Measurements from ENCODE around the gene ATF2. TPM values are rescaled to one million over a fixed set of nuclear protein-coding genes. Genes with fewer than 3 reads are reported as not detected.
"Not testable (repeated sequence)": the region's sequence is repeated elsewhere in the genome, so short reads cannot be mapped to it uniquely, and the experiment has no call there.

ATF2 gene
- total RNA-seq, 2 experiments from 2014 or later, result 42.9 to 48.4 TPM

DNA sequence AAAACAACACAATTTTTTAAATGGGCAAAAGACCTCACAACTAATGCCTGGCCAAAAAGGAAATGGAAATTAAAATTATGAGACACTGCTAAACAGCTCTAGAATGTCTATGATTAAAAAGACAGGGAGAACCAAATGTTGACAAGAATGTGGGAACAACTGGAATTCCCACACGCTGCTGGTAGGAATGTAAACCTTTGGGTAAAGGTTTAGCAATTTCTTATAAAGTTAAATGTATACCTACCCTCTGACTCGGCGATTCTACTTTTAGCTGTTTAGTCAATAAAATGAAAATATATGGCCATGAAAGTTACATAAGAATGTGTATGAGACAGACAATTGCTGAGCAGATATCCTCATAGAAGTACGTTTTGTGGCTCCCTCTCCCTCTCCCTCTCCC is 60.9 kb downstream of the ATF2 start:
- TF ChIP-seq CTCF (IDR thresholded peaks at IDR 0.05), result no peak
- DNase-seq (no peak), ATAC-seq (no peak)
- Mint-ChIP-seq H3K27me3 (no peaks in the 10 kb centered on the region), H3K4me1 (ENCODE audit: low read depth) (peaks cover 3% of the 10 kb centered on the region), H3K9me3 (no peaks in the 10 kb centered on the region), H3K27ac (no peak overlapping the region), H3K4me3 (no peak overlapping the region), H3K36me3 (ENCODE audit: low read depth) (peaks cover 32% of the 10 kb centered on the region)
- ChIA-PET CTCF (no interaction called here), POLR2A (no interaction called here)
- intact Hi-C loops (cut with micrococcal nuclease), result no loop called here

DNA sequence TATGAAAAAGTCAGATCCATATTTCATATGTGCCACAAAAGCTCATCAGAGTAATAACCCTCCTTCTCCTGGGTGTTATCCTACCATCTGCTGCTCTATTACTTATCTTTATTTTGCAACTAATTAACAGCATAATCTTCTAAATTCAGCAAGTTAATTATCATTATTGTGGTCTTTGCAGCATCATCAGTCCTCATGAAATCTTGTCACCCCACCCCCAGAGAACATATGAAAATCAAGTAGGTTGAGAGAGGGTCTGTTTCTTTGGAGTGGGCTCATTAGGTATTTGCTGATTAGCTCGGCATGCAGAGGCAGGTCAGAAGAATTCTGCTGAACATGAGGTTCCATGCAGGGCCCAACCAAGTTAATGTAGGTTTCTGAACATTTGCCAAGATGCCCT is 64.8 kb downstream of the ATF2 start:
- Mint-ChIP-seq H3K4me1 (ENCODE audit: low read depth) (no peaks in the 10 kb centered on the region), H3K27me3 (no peaks in the 10 kb centered on the region), H3K36me3 (ENCODE audit: low read depth) (peaks cover 29% of the 10 kb centered on the region), H3K9me3 (no peaks in the 10 kb centered on the region), H3K27ac (no peak overlapping the region), H3K4me3 (no peak overlapping the region)
- intact Hi-C loops (cut with micrococcal nuclease), result no loop called here
- ChIA-PET CTCF (interaction anchor here (0.8 to 1.8 kb wide), 3 partner anchors 35 to 354 kb away, joined by 3 to 4 read pairs (median 3); partner anchors contain the start of gene ATF2), POLR2A (interaction anchor here (0.6 kb wide), 1 partner anchor 75 kb away, joined by 3 read pairs; no protein-coding TSS in a partner anchor)
- TF ChIP-seq CTCF (IDR thresholded peaks at IDR 0.05), result no peak
- no peak for DNase-seq
- no peak for ATAC-seq

- intact Hi-C loops (cut with micrococcal nuclease), result no loop called here
- TF ChIP-seq CTCF (IDR thresholded peaks at IDR 0.05), result no peak
- DNase-seq (no peak), ATAC-seq (no peak)
- CTCF ChIA-PET, result interaction anchor here (1.2 to 1.7 kb wide), 2 partner anchors 10 to 103 kb away, joined by 4 to 5 read pairs; no protein-coding TSS in a partner anchor
- Mint-ChIP-seq H3K4me3 (no peak overlapping the region), H3K4me1 (ENCODE audit: low read depth) (no peaks in the 10 kb centered on the region), H3K36me3 (ENCODE audit: low read depth) (peaks cover 20% of the 10 kb centered on the region), H3K9me3 (no peaks in the 10 kb centered on the region), H3K27ac (no peak overlapping the region), H3K27me3 (no peaks in the 10 kb centered on the region)
- POLR2A ChIA-PET, result no interaction called here
These were observed 66.5 kb downstream of the ATF2 start for GRCh38 chr2:175101514-175101913.

- no peak for ATAC-seq
- Mint-ChIP-seq H3K4me3 (no peak overlapping the region), H3K36me3 (ENCODE audit: low read depth) (peaks cover 13% of the 10 kb centered on the region), H3K27ac (no peak overlapping the region), H3K4me1 (ENCODE audit: low read depth) (no peaks in the 10 kb centered on the region), H3K27me3 (no peaks in the 10 kb centered on the region), H3K9me3 (no peaks in the 10 kb centered on the region)
- ChIA-PET CTCF (interaction anchor here (0.9 to 1.7 kb wide), 2 partner anchors 14 to 59 kb away, joined by 3 read pairs; no protein-coding TSS in a partner anchor), POLR2A (no interaction called here)
- no peak for TF ChIP-seq CTCF (IDR thresholded peaks at IDR 0.05)
- no peak for DNase-seq
- intact Hi-C loops (cut with micrococcal nuclease), result no loop called here
These were observed 70.7 kb downstream of the ATF2 start for GRCh38 chr2:175097297-175097696.

- POLR2A ChIA-PET, result not testable (repeated sequence)
These were observed 83.9 kb downstream of the ATF2 start for GRCh38 chr2:175084117-175084516.

More at GRCh38 chr2:175084117-175084516, 83.9 kb downstream of the ATF2 start:
- DNase-seq; H3K27me3 Mint-ChIP-seq; intact Hi-C loops (cut with micrococcal nuclease); CTCF ChIA-PET; H3K27ac Mint-ChIP-seq; H3K4me3 Mint-ChIP-seq; ATAC-seq; H3K9me3 Mint-ChIP-seq; H3K4me1 Mint-ChIP-seq (ENCODE audit: low read depth): not testable (repeated sequence)
- peaks cover 50% of the 10 kb centered on the region for H3K36me3 Mint-ChIP-seq (ENCODE audit: low read depth)
